ENCODE results near the gene LAMP2.

The LAMP2 gene

DNA sequence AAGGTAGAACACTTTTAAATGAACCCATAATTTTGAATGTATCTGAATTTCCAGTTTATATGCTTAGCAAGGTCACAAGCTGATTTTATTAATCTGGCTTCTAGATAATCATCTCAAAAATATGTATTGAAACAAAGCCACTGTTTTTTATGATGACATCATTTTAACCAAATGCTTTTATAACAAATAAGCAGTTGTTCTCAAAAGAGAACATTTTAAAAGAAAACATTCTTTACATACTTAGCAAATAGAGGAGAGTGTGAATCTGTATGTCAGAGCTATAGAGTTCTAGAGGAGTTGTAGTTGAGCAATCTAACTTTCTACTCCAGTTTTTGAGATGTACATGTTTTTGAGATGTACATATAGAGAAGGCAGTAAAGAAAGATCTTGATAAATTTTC lies 42.5 kb downstream of the LAMP2 start:
- H3K27ac ChIP-seq = no peak overlapping the region
- TF ChIP-seq ZFX (IDR thresholded peaks at IDR 0.05) = no peak
- TF ChIP-seq, protein P1, sequence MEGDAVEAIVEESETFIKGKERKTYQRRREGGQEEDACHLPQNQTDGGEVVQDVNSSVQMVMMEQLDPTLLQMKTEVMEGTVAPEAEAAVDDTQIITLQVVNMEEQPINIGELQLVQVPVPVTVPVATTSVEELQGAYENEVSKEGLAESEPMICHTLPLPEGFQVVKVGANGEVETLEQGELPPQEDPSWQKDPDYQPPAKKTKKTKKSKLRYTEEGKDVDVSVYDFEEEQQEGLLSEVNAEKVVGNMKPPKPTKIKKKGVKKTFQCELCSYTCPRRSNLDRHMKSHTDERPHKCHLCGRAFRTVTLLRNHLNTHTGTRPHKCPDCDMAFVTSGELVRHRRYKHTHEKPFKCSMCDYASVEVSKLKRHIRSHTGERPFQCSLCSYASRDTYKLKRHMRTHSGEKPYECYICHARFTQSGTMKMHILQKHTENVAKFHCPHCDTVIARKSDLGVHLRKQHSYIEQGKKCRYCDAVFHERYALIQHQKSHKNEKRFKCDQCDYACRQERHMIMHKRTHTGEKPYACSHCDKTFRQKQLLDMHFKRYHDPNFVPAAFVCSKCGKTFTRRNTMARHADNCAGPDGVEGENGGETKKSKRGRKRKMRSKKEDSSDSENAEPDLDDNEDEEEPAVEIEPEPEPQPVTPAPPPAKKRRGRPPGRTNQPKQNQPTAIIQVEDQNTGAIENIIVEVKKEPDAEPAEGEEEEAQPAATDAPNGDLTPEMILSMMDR (conservative IDR thresholded peaks at IDR 0.05) = no peak

DNA sequence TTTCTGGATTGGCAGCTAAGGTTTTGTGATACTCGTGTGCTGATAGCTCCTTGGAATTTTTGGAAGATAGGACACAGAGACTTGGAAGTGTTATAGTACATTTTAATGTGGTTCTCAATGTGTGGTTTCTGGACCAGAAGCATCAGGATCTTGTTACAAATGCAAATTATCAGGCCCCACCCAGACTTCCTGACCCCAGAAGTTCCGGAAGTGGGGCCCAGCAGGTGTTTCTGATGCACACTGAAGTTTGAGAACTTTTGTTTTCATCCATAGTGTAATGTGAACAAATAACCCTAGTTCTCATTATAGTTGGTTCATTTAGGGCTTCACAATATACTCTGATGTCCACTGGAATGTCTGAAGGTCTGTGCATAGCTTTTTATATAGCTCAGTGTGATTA lies 49.6 kb downstream of the LAMP2 start:
- no peak overlapping the region for H3K27ac ChIP-seq
- TF ChIP-seq, protein P1 (conservative IDR thresholded peaks at IDR 0.05) = no peak
- TF ChIP-seq ZFX (IDR thresholded peaks at IDR 0.05) = no peak

DNA sequence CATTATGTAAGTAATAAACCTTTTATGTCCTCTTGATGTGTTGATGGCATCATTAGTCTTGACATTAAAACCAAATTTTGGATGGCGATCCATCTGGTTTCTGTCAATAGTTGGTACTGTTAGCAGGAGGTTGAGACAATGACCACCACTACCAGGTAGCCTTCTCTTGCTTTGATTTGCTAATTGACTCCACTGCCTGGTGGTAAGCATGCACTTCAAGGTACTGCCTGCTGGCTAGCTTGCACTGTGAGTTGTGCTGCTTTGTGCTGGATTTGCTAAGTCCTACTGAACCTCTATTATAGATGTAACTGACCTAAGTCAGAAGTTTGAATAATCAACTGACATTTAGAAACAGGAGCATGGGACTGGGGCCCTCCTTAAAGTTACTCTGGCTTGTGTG lies 60.9 kb downstream of the LAMP2 start:
- TF ChIP-seq, protein P1 (conservative IDR thresholded peaks at IDR 0.05) = no peak
- TF ChIP-seq ZFX (IDR thresholded peaks at IDR 0.05) = no peak
- H3K27ac ChIP-seq = no peak overlapping the region

DNA sequence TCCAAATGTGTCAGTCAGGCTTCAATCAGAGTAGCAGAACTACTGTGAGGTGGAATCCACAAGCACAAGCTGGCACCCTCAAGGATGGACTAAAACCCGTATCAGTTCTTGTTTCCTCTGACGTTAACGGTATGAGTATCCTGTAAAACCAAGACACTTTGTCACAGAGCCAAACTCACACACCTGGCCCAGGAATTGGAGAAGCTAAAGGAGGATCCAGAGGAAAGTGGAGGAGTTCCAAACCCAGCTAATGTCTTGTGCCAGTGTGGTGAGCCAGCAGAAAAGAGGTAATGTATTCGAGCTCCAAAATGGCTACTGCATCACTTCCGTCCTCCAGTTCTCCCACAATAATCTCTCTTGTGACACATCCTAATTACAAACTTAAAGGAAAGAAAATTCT lies 62.5 kb downstream of the LAMP2 start:
- H3K27ac ChIP-seq = no peak overlapping the region
- TF ChIP-seq, protein P1 (conservative IDR thresholded peaks at IDR 0.05) = no peak
- no peak for TF ChIP-seq ZFX (IDR thresholded peaks at IDR 0.05)

DNA sequence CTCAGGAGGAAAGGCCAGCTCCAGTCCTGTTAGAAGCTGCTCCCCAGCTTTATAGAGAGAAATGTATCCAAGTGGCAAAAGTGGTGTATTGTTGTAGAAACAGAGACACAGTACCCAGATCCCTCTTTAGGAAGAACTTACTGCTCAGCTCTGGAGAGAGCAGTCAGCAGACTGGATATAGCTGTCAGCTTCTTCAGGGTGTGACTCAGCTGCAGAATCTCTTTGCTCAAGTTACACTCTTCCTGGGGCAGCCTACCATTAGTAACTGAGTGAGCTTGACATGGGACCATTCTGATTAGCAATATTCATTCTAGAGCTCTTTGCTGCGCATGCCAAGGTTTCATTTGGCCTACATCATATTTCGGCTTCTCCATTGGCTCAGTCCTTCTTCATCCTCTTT lies 66.7 kb downstream of the LAMP2 start:
- no peak overlapping the region for H3K27ac ChIP-seq
- TF ChIP-seq, protein P1 (conservative IDR thresholded peaks at IDR 0.05) = no peak
- no peak for TF ChIP-seq ZFX (IDR thresholded peaks at IDR 0.05)

DNA sequence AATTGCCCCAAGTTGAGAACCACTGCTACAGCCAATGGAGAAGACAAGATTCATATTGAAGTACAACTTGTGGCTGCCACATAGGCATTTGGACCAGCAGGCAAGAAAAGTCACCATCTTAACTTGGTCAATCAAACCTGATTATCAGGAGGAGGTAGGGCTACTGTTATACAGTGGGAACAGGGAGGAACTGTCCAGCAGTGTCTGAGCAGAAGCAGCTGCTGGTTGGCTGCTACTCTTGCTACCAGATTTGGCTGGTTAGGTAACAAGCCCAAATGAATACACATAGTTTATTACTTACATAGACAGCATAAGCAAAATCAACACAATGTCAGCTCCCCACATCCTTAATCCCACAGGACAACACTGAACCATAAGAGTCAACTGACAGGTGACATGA lies 67.8 kb downstream of the LAMP2 start:
- no peak for TF ChIP-seq ZFX (IDR thresholded peaks at IDR 0.05)
- TF ChIP-seq, protein P1 (conservative IDR thresholded peaks at IDR 0.05) = no peak
- no peak overlapping the region for H3K27ac ChIP-seq

DNA sequence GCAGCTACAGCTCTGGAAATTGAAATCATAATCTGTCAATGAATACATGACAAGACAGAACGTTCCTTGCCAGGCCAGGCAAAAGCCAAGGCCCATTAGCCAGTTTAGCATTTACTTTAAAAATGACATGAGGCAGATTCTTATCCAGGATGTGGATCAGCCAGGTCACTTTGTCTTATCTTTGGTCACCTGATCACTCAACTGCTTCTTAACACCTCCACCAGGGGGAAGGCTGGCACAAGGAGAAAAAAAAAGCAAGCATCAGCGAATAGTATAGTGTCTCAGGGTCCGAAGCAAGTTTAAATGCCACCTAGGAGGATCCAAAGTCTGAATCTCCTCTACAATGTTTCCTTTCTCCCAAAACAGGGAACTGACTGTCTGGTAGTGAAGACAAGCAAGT lies 88.4 kb downstream of the LAMP2 start:
- no peak overlapping the region; the same call in 1 of the 2 replicates for H3K27ac ChIP-seq
- TF ChIP-seq, protein P1 (conservative IDR thresholded peaks at IDR 0.05) = peak; percentile 62
- no peak for TF ChIP-seq ZFX (IDR thresholded peaks at IDR 0.05)
